Measurements from ENCODE around the gene EBF4. TPM values are rescaled to one million over a fixed set of nuclear protein-coding genes. Genes with fewer than 3 reads are reported as not detected.
A peak's percentile ranks its signal among the peaks of the same experiment; 100 is the strongest.

Gene EBF4
- total RNA-seq, 4 donors from 2014 or later = 3.7 to 101 (median 5.4) TPM

GRCh38 chr20:2713285-2713684 is 20.7 kb downstream of the EBF4 start:
- Histone ChIP-seq H3K27ac (no peak overlapping the region), H3K27me3 (peaks cover 12% of the 10 kb centered on the region), H3K4me1 (no peaks in the 10 kb centered on the region), H3K9me3 (peaks cover 0 to 10% of the 10 kb centered on the region in 2 donors), H3K36me3 (no peaks in the 10 kb centered on the region), H3K4me3 (no peak overlapping the region)
- WGBS, 2 donors (ENCODE audit: low coverage in 1 of 2) = 12 to 17% methylated on average over 3 of the region's 3 CpGs
- intact Hi-C loops (cut with DNase I; ENCODE audit: low total_unique reads) (no loop called here), in situ Hi-C loops (cut with MboI; ENCODE audit: low pct_ligation_motif_present in 1 of 4, low pct_unique_long_range_greater_than_20kb in 1 of 4, low sequenced_read_pairs in 3 of 4) (no loop called here)
- DNase-seq = no peak
- TF ChIP-seq EP300 (IDR thresholded peaks at IDR 0.05; ENCODE audit: low read depth) (no peak), POLR2A (IDR thresholded peaks at IDR 0.05) (no peak), POLR2AphosphoS5 (IDR thresholded peaks at IDR 0.05) (no peak)
- TF ChIP-seq, protein P1, sequence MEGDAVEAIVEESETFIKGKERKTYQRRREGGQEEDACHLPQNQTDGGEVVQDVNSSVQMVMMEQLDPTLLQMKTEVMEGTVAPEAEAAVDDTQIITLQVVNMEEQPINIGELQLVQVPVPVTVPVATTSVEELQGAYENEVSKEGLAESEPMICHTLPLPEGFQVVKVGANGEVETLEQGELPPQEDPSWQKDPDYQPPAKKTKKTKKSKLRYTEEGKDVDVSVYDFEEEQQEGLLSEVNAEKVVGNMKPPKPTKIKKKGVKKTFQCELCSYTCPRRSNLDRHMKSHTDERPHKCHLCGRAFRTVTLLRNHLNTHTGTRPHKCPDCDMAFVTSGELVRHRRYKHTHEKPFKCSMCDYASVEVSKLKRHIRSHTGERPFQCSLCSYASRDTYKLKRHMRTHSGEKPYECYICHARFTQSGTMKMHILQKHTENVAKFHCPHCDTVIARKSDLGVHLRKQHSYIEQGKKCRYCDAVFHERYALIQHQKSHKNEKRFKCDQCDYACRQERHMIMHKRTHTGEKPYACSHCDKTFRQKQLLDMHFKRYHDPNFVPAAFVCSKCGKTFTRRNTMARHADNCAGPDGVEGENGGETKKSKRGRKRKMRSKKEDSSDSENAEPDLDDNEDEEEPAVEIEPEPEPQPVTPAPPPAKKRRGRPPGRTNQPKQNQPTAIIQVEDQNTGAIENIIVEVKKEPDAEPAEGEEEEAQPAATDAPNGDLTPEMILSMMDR (IDR thresholded peaks at IDR 0.05) = peak in 2 of 5 experiments; percentile 17 to 29

DNA sequence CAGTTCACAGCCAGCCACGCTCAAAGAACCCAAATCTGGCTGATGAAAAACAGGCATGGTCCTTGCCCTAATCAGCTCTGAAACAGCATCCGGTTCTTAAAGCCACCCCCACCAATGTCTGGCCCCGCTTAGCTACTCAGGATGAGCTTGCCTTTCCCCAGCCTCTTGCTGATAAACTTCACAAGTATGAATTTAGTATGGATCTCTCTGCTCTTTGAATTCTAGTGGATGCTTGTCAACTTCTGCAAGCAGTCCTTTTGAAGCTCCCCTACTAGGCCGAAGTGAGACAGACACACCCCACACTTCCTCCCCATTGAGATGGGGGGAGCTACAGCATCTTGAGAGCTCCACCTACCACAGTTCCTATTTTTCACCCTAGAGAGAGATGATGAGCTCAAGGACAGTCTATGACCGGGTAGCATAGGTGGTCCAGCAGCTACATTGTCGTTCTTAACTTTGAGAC is 36.7 kb downstream of the EBF4 start:
- no peaks in the 10 kb centered on the region for H3K36me3 ChIP-seq
- 44 to 71% methylated on average over 2 to 6 of the region's 6 CpGs for WGBS, 2 donors (ENCODE audit: low coverage in 1 of 2)
- no peak overlapping the region for H3K4me3 ChIP-seq
- no peaks in the 10 kb centered on the region for H3K4me1 ChIP-seq
- no peak overlapping the region for H3K27ac ChIP-seq
- DNase-seq = no peak
- in situ Hi-C loops (cut with MboI; ENCODE audit: low pct_ligation_motif_present in 1 of 4, low pct_unique_long_range_greater_than_20kb in 1 of 4, low sequenced_read_pairs in 3 of 4) (no loop called here), intact Hi-C loops (cut with DNase I; ENCODE audit: low total_unique reads) (no loop called here)
- peaks cover 0 to 7% of the 10 kb centered on the region in 2 donors for H3K9me3 ChIP-seq
- H3K27me3 ChIP-seq = peaks cover 15% of the 10 kb centered on the region
- TF ChIP-seq POLR2A (IDR thresholded peaks at IDR 0.05) (no peak), EP300 (IDR thresholded peaks at IDR 0.05; ENCODE audit: low read depth) (no peak), POLR2AphosphoS5 (IDR thresholded peaks at IDR 0.05) (no peak)
- TF ChIP-seq, protein P1 (IDR thresholded peaks at IDR 0.05) = no peak

DNA sequence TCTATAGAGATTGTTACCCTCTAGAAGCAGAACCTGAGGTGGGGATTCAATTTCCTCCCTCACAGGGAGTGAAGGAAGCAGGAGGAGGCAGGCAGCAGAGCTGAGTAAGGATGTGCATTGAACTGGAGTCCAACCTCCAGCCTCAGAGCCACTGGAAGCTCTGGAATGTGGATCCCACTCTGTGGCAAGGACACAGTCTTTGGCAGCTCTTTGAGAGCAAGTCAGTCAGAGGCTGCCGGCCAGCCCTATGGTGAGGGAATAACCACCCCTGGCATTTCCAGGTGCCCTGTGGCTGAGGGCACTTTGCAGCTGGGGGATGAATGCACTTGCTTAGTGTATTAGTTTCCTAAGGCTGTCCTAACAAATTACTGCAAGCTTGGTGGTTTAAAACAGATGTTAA is 37.2 kb downstream of the EBF4 start:
- in situ Hi-C loops (cut with MboI; ENCODE audit: low pct_ligation_motif_present in 1 of 4, low pct_unique_long_range_greater_than_20kb in 1 of 4, low sequenced_read_pairs in 3 of 4) (no loop called here), intact Hi-C loops (cut with DNase I; ENCODE audit: low total_unique reads) (no loop called here)
- TF ChIP-seq POLR2AphosphoS5 (IDR thresholded peaks at IDR 0.05) (no peak), EP300 (IDR thresholded peaks at IDR 0.05; ENCODE audit: low read depth) (no peak), POLR2A (IDR thresholded peaks at IDR 0.05) (no peak)
- TF ChIP-seq, protein P1 (IDR thresholded peaks at IDR 0.05) = no peak
- peaks cover 20% of the 10 kb centered on the region for H3K27me3 ChIP-seq
- no peak overlapping the region for H3K27ac ChIP-seq
- WGBS, 2 donors (ENCODE audit: low coverage in 1 of 2) = 80% methylated on average over 1 of the region's 1 CpG; no CpG with 5 or more reads in 1 of the 2 donors
- no peak for DNase-seq
- H3K4me3 ChIP-seq = no peak overlapping the region
- peaks cover 0 to 7% of the 10 kb centered on the region in 2 donors for H3K9me3 ChIP-seq
- no peaks in the 10 kb centered on the region for H3K36me3 ChIP-seq
- no peaks in the 10 kb centered on the region for H3K4me1 ChIP-seq

- TF ChIP-seq POLR2AphosphoS5 (IDR thresholded peaks at IDR 0.05) = no peak
- TF ChIP-seq POLR2A (IDR thresholded peaks at IDR 0.05) = no peak
- TF ChIP-seq EP300 (IDR thresholded peaks at IDR 0.05; ENCODE audit: low read depth) = no peak
- TF ChIP-seq, protein P1 (IDR thresholded peaks at IDR 0.05) = no peak
- H3K27ac ChIP-seq = no peak overlapping the region
- 79 to 94% methylated on average over 2 of the region's 2 CpGs for WGBS, 2 donors (ENCODE audit: low coverage in 1 of 2)
- DNase-seq = no peak
- intact Hi-C loops (cut with DNase I; ENCODE audit: low total_unique reads) = no loop called here
- in situ Hi-C loops (cut with MboI; ENCODE audit: low pct_ligation_motif_present in 1 of 4, low pct_unique_long_range_greater_than_20kb in 1 of 4, low sequenced_read_pairs in 3 of 4) = no loop called here
- H3K4me1 ChIP-seq = no peaks in the 10 kb centered on the region
- no peak overlapping the region for H3K4me3 ChIP-seq
- H3K9me3 ChIP-seq = peaks cover 0 to 7% of the 10 kb centered on the region in 2 donors
- no peaks in the 10 kb centered on the region for H3K36me3 ChIP-seq
- peaks cover 7% of the 10 kb centered on the region for H3K27me3 ChIP-seq
Measured at GRCh38 chr20:2734899-2735298, 42.3 kb downstream of the EBF4 start.
